Anterior cingulate cortex (tissue), 58 donors: ENCODE measurements around the gene CCDC86.

ENCODE experiments used
- DNase-seq, 58 donors: peaks; one replicate each; lab custom pipeline; 2025; lab: John Stamatoyannopoulos, UW

The CCDC86 gene

GRCh38 chr11:60866911-60867870, 25.3 kb downstream of the CCDC86 start, which contains the start of gene ZP1:
Gene ZP1, plus strand, starts transcription at chr11:60867542. Its CDS starts 20 bp downstream, at chr11:60867562.
- DNase-seq, result no peak

GRCh38 chr11:60867871-60868681, 26.2 kb downstream of the CCDC86 start:
- DNase-seq, result no peak

DNA sequence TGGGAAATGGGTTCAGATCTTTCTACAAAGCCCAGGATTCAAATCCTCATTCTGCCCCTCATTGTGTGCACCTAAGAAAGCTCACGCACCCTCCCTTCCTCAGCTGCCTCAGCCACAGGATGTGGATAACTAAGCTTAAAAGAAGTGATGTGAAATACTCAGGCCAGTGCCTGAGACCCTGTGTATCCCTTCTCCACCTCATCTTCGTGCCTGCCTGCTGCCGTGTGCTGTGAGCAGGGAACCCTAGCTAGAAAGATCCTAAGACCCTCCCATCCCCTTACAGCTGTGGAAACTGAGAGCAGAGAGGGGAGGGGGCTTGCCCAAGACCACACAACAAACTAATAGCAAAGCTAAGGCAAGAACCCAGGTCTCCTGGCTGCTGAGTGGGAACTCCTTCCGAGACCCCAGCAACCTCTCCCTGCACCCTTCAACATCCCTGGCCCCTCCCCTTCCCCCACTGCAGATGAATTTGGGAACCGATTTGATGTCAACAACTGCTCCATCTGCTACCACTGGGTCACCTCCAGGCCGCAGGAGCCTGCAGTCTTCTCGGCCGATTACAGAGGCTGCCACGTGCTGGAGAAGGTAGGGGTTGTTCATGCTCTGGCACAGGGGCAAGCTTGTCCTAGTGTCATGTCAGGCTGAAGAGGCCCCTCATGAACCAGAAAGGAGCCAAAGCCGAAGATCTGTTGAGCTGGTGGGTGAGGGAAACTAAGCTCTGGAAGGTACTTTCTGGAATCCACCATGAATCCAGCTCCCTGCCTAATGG, 27.0 kb downstream of the CCDC86 start:
- DNase-seq, result no peak

- no peak for DNase-seq
Observed at GRCh38 chr11:60869451-60869825, 27.5 kb downstream of the CCDC86 start.

GRCh38 chr11:60870276-60870675, 28.4 kb downstream of the CCDC86 start:
- peak in 1 of 58 donors; percentile 45 for DNase-seq

DNA sequence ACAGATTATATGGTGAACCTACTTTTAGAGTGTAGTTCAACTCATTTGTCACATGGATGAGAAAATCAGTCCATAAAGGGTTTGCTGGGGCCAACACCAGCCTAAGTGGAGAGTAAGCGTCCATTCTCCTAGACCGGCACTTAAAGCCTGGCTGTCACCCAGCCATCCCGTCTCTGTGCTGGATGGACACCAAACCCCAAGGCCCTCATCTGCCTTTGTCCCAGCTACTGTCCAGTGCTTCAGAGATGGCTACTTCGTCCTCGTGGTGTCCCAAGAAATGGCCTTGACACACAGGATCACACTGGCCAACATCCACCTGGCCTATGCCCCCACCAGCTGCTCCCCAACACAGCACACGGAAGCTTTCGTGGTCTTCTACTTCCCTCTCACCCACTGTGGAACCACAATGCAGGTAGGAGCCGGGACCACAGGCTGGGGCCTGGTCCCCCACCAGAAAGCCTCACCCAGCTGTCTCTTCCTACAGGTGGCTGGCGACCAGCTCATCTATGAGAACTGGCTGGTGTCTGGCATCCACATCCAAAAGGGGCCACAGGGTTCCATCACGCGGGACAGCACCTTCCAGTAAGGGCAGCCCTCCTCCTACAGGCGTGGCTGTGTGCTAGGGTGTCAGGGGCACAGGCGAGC, 28.9 kb downstream of the CCDC86 start:
- no peak for DNase-seq

GRCh38 chr11:60871378-60872061, 29.6 kb downstream of the CCDC86 start:
- no peak for DNase-seq

- no peak for DNase-seq
Observed at GRCh38 chr11:60872124-60872960, 30.4 kb downstream of the CCDC86 start.

DNA sequence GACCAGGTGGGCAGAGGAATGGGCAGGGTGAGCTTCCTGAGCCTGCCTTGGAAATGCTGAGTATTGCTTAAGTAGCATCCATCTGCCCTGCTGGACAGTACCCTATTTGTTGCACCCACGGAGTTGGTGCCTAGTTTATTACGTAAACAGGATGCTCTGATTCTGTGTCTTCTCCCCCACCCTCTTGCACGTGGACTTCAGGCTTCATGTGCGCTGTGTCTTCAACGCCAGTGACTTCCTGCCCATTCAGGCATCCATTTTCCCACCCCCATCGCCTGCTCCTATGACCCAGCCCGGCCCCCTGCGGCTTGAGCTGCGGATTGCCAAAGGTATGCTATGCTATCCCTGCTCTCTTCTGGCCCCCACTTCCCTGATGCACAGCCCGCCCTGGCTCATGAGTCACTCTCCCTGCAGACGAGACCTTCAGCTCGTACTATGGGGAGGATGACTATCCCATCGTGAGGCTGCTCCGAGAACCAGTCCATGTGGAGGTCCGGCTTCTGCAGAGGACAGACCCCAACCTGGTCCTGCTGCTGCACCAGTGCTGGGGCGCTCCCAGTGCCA, 31.1 kb downstream of the CCDC86 start:
- no peak for DNase-seq

DNA sequence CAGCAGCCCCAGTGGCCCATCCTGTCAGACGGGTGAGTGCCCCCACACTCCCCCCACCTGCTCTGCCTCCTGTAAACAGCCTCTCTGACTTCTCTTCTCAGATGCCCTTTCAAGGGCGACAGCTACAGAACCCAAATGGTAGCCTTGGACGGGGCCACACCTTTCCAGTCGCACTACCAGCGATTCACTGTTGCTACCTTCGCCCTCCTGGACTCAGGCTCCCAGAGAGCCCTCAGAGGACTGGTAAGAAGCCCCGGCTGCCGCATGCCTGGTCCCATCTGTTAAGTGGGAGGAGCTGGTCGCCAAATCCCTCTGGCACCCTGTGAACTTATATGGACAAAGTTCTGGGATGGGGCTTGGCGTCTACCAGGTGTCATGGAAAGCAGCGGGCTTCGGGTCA, 31.6 kb downstream of the CCDC86 start:
- no peak for DNase-seq

DNA sequence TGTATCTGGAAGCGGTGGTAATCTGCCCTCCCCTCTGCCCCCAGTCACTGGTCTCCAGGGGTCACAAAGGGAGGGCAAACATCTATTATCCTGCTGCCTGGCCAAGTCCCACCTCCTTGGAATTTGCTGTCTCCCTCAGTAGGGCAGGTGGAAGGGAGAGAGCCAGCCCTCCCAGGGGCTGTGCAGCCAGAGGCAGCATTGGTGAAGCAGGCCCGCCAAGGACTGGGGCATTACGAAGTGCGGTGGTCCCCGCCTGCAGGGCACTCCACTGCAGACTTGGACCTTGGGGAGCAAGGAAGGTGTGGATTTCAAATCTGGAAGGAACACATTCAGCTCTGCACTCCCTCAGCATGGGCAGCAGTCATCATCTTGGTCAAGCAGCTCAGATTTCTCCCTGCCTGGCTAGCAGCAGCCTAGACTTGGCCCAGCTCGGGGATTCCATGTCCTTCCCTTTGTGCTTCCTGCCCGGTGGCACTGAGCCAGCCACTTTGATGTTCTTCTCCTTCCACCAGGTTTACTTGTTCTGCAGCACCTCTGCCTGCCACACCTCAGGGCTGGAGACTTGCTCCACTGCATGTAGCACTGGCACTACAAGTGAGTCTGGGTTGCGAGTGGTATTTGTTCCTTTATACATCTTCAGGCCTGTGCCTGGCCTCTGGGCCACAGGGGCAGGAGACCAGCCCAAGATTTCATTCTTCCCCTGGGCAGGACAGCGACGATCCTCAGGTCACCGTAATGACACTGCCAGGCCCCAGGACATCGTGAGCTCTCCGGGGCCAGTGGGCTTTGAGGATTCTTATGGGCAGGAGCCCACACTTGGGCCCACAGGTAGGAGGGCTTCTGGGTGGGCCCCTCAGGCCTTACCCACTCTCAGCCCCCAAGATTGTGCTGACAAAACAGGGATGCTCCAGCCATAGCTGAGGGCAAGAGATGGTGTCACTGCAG, 32.8 kb downstream of the CCDC86 start:
- no peak for DNase-seq

- DNase-seq, result no peak
Observed at GRCh38 chr11:60875366-60876167, 33.7 kb downstream of the CCDC86 start.

DNA sequence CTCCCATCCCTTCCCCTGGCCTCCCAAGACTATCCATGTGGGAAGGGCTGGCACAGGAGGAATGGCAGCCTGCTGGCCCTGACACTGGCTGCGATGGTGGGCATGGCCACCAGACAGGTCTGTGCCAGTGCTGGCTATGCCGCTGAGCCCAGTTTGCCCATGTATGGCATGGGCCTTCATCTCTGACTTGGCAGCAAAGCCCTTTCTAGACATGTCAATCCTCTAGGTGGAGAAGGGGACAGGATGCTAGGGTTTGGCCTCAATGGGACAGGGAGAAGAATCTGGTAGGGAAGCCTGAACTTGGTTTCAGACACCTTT, 34.2 kb downstream of the CCDC86 start:
- DNase-seq, result no peak

DNA sequence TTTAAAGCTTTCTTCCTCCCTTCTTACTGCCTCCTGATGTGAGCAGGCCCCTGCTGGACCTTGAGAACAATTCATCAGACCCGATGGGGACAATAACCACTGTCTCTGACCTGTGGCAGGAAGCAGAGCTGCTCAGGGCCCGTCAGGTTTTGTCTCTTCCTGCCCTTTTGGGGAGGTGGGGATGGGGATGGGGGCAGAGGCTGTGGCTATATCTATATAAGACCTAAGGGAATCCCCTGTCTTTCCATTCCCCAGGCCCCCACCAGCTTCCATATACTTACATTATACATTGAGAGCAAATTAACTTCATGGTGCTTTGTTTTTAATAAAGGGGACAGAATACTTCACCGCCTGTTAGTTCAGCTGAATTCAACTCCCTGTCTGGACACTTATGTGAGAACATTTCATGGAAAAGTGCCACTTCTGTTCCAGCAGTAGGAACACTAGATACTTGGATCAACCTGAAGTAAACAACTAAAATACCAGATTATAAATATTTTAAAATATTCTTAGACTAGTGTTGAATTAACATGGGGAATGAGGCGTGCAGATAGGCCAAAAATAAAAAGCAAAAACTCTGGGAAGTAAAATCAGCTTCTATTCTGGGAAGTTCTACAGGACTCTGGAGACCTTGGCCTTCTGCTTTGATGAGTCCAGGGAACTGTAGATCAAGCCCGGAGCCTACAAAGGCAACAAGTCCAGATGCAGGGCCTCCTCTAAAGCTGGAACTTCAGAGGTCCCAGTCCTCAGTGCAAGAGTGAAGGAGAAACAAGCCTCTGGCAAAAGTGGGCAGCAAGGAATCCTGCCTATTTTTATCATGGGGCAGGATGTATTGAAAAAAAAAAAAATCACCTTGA, 36.6 kb downstream of the CCDC86 start:
- no peak for DNase-seq

- DNase-seq, result no peak
Observed at GRCh38 chr11:60879104-60879503, 37.2 kb downstream of the CCDC86 start.
